ENCODE measurements around the gene MYOM3. TPM values are rescaled to one million over a fixed set of nuclear protein-coding genes. Genes with fewer than 3 reads are reported as not detected.

Gene MYOM3
- total RNA-seq, 1 experiment from 2014 or later: 7.9 TPM

DNA sequence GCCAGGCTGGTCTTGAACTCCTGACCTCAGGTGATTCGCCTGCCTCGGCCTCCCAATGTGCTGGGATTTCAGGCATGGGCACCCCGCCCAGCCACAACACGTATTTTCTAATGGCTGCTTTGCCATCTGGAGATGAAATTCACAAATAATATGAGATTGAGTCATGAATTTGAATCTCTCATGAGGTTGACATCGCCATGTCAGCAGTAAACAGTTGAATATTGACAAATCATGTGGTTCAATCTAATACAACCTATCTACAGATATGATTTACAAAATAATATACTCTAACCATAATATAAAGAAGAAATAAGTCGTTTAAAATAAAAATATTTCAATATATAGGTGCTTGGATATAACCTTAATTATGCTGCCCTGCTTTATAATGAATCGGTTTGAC lies 42.1 kb downstream of the MYOM3 start:
- ChIA-PET CTCF (interaction anchor here (2.4 kb wide), 1 partner anchor 129 kb away, joined by 19 read pairs; no protein-coding TSS in a partner anchor), RAD21 (ENCODE audit: low non-redundant PET in 1 of 2, low total read pairs in 2 of 2, uncharacterized antibody in 2 of 2, unreplicated experiment in 2 of 2) (interaction anchor here in 1 of 2 experiments (1.6 kb wide), 1 partner anchor 130 kb away, joined by 5 read pairs; no protein-coding TSS in a partner anchor), POLR2A (no interaction called here)
- H3K36me3 ChIP-seq (ENCODE audit: control insufficient read depth in 1 of 2, insufficient read depth in 2 of 2, low read length in 2 of 2): no peaks in the 10 kb centered on the region
- TF ChIP-seq JUND (IDR thresholded peaks at IDR 0.05): no peak
- TF ChIP-seq SP1 (IDR thresholded peaks at IDR 0.05; ENCODE audit: low read depth): no peak
- TF ChIP-seq ZFX (IDR thresholded peaks at IDR 0.05): no peak
- TF ChIP-seq, protein P1, sequence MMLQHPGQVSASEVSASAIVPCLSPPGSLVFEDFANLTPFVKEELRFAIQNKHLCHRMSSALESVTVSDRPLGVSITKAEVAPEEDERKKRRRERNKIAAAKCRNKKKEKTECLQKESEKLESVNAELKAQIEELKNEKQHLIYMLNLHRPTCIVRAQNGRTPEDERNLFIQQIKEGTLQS (IDR thresholded peaks at IDR 0.05): no peak
- no peak for TF ChIP-seq EZH2phosphoT487 (IDR thresholded peaks at IDR 0.05; ENCODE audit: borderline replicate concordance)
- no peak for TF ChIP-seq ELF1 (IDR thresholded peaks at IDR 0.05; ENCODE audit: borderline replicate concordance, low read depth)
- no peaks in the 10 kb centered on the region for H4K20me1 ChIP-seq (ENCODE audit: insufficient read depth)
- ATAC-seq: no peak
- no peaks in the 10 kb centered on the region for H3K27me3 ChIP-seq (ENCODE audit: insufficient read depth, low read length)
- no peak overlapping the region for H3K4me3 ChIP-seq (replicated peaks in 1 of 2; ENCODE audit: low read depth in 1 of 2, low read length in 2 of 2)
- no peak overlapping the region for H3K27ac ChIP-seq (ENCODE audit: low read depth, low read length)
- intact Hi-C loops (cut with micrococcal nuclease): loop anchor here (2.0 kb wide), 2 partner anchors 129 to 321 kb away; no protein-coding TSS in a partner anchor
- BruUV-seq (replicated peaks): no TSS peak
- H3K4me2 ChIP-seq (ENCODE audit: low read length): no peak overlapping the region
- peaks cover 0 to 18% of the 10 kb centered on the region in 2 experiments; a peak in 2 of 4 replicates for H3K4me1 ChIP-seq (ENCODE audit: control insufficient read depth in 1 of 2, insufficient read depth in 2 of 2, low read length in 2 of 2)
- H3K9me2 ChIP-seq (ENCODE audit: insufficient read depth): no peaks in the 10 kb centered on the region
- no peak for DNase-seq (ENCODE audit: low read depth, low spot score)
- H3K9ac ChIP-seq (ENCODE audit: low read length): no peak overlapping the region
- no peaks in the 10 kb centered on the region for H3K79me2 ChIP-seq (ENCODE audit: insufficient read depth, low read length)
- H2AFZ ChIP-seq (ENCODE audit: low read depth, low read length, poor library complexity, severe bottlenecking): no peak overlapping the region
- H3K9me3 ChIP-seq (ENCODE audit: control insufficient read depth in 1 of 2, insufficient read depth in 1 of 2, low read depth in 1 of 2, low read length in 2 of 2): no peaks in the 10 kb centered on the region

DNA sequence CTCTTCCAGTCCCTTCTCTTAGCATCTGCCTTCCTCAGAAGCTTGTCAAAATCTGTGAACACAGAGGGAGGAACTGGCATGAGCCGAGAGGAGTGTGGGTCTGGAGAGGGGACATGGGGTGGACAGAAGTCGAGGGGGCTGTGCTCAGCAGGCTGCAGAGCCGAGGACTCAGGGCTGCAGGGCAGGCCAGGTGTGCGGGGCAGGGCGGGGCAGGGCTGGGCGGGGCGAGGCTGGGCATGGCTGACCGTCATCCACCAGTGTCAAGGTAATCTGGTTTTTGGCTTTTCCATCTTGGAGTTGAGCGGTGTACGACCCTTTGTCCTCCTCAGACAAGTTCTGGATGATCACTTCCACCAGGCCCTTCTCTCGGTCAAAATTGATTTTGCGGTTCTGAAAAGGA lies 44.0 kb downstream of the MYOM3 start:
- ATAC-seq (no peak), DNase-seq (ENCODE audit: low read depth, low spot score) (no peak)
- H4K20me1 ChIP-seq (ENCODE audit: insufficient read depth): no peaks in the 10 kb centered on the region
- no peak overlapping the region for H3K4me3 ChIP-seq (replicated peaks in 1 of 2; ENCODE audit: low read depth in 1 of 2, low read length in 2 of 2)
- no peak overlapping the region for H3K27ac ChIP-seq (ENCODE audit: low read depth, low read length)
- H3K9me2 ChIP-seq (ENCODE audit: insufficient read depth): no peaks in the 10 kb centered on the region
- H3K4me2 ChIP-seq (ENCODE audit: low read length): no peak overlapping the region
- no TSS peak for BruUV-seq (replicated peaks)
- no peak for TF ChIP-seq SP1 (IDR thresholded peaks at IDR 0.05; ENCODE audit: low read depth)
- no peak for TF ChIP-seq ZNF274 (IDR thresholded peaks at IDR 0.05; ENCODE audit: low read depth, low read length)
- TF ChIP-seq SIN3A (IDR thresholded peaks at IDR 0.05; ENCODE audit: low read depth): no peak
- TF ChIP-seq FOSL1 (IDR thresholded peaks at IDR 0.05; ENCODE audit: low read depth): no peak
- no peak for TF ChIP-seq RAD21 (IDR thresholded peaks at IDR 0.05; ENCODE audit: low read depth)
- TF ChIP-seq CBX3 (IDR thresholded peaks at IDR 0.05; ENCODE audit: low read depth): no peak
- no peak for TF ChIP-seq EZH2phosphoT487 (IDR thresholded peaks at IDR 0.05; ENCODE audit: borderline replicate concordance)
- TF ChIP-seq, protein P2, sequence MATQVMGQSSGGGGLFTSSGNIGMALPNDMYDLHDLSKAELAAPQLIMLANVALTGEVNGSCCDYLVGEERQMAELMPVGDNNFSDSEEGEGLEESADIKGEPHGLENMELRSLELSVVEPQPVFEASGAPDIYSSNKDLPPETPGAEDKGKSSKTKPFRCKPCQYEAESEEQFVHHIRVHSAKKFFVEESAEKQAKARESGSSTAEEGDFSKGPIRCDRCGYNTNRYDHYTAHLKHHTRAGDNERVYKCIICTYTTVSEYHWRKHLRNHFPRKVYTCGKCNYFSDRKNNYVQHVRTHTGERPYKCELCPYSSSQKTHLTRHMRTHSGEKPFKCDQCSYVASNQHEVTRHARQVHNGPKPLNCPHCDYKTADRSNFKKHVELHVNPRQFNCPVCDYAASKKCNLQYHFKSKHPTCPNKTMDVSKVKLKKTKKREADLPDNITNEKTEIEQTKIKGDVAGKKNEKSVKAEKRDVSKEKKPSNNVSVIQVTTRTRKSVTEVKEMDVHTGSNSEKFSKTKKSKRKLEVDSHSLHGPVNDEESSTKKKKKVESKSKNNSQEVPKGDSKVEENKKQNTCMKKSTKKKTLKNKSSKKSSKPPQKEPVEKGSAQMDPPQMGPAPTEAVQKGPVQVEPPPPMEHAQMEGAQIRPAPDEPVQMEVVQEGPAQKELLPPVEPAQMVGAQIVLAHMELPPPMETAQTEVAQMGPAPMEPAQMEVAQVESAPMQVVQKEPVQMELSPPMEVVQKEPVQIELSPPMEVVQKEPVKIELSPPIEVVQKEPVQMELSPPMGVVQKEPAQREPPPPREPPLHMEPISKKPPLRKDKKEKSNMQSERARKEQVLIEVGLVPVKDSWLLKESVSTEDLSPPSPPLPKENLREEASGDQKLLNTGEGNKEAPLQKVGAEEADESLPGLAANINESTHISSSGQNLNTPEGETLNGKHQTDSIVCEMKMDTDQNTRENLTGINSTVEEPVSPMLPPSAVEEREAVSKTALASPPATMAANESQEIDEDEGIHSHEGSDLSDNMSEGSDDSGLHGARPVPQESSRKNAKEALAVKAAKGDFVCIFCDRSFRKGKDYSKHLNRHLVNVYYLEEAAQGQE (IDR thresholded peaks at IDR 0.05; ENCODE audit: low read depth): no peak
- TF ChIP-seq, protein P3, sequence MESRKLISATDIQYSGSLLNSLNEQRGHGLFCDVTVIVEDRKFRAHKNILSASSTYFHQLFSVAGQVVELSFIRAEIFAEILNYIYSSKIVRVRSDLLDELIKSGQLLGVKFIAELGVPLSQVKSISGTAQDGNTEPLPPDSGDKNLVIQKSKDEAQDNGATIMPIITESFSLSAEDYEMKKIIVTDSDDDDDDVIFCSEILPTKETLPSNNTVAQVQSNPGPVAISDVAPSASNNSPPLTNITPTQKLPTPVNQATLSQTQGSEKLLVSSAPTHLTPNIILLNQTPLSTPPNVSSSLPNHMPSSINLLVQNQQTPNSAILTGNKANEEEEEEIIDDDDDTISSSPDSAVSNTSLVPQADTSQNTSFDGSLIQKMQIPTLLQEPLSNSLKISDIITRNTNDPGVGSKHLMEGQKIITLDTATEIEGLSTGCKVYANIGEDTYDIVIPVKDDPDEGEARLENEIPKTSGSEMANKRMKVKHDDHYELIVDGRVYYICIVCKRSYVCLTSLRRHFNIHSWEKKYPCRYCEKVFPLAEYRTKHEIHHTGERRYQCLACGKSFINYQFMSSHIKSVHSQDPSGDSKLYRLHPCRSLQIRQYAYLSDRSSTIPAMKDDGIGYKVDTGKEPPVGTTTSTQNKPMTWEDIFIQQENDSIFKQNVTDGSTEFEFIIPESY (IDR thresholded peaks at IDR 0.05; ENCODE audit: extremely low read depth, insufficient replicate concordance, low read length): no peak
- no peak overlapping the region for H2AFZ ChIP-seq (ENCODE audit: low read depth, low read length, poor library complexity, severe bottlenecking)
- intact Hi-C loops (cut with micrococcal nuclease): no loop called here
- CTCF ChIA-PET: interaction anchor here (1.6 kb wide), 1 partner anchor 131 kb away, joined by 4 read pairs; no protein-coding TSS in a partner anchor
- H3K9ac ChIP-seq (ENCODE audit: low read length): no peak overlapping the region
- H3K4me1 ChIP-seq (ENCODE audit: control insufficient read depth in 1 of 2, insufficient read depth in 2 of 2, low read length in 2 of 2): peaks cover 0 to 18% of the 10 kb centered on the region in 2 experiments; a peak in 2 of 4 replicates
- RAD21 ChIA-PET (ENCODE audit: low non-redundant PET in 1 of 2, low total read pairs in 2 of 2, uncharacterized antibody in 2 of 2, unreplicated experiment in 2 of 2): no interaction called here
- no peaks in the 10 kb centered on the region for H3K79me2 ChIP-seq (ENCODE audit: insufficient read depth, low read length)
- no peaks in the 10 kb centered on the region for H3K27me3 ChIP-seq (ENCODE audit: insufficient read depth, low read length)
- no peaks in the 10 kb centered on the region for H3K9me3 ChIP-seq (ENCODE audit: control insufficient read depth in 1 of 2, insufficient read depth in 1 of 2, low read depth in 1 of 2, low read length in 2 of 2)
- POLR2A ChIA-PET: no interaction called here
- H3K36me3 ChIP-seq (ENCODE audit: control insufficient read depth in 1 of 2, insufficient read depth in 2 of 2, low read length in 2 of 2): no peaks in the 10 kb centered on the region
